Lower leg skin (tissue), 4 donors: ENCODE measurements around the gene CPS1. TPM values are rescaled to one million over a fixed set of nuclear protein-coding genes. Genes with fewer than 3 reads are reported as not detected.

Experiments used
- DNase-seq, 2 donors: peaks; one replicate each; pipeline ENCODE4 v3.0.0-alpha.2; 2019; ENCODE audit warnings: low spot score in 2 of 2
- H3K4me3 ChIP-seq: fragments of 200-600 bp; sonication (generic); 2 replicates; pipeline ENCODE4 v1.5.1; 2017; ENCODE audit warnings: mild to moderate bottlenecking, low read depth; ENCODE audit not compliant: poor library complexity, severe bottlenecking
- CTCF ChIP-seq, 3 donors: fragments of 450-650 bp; IDR thresholded peaks; one replicate each; pipeline ENCODE4 v1.5.1; 2016; ENCODE audit warnings: antibody characterized with exemption in 3 of 3, mild to moderate bottlenecking in 3 of 3, moderate library complexity in 2 of 3
- POLR2A ChIP-seq, 2 donors: fragments of 450-650 bp; IDR thresholded peaks; one replicate each; pipeline ENCODE4 v1.6.1; 2016 to 2017; ENCODE audit warnings: antibody characterized with exemption in 2 of 2, mild to moderate bottlenecking in 1 of 2, moderate library complexity in 1 of 2
- WGBS, 2 donors: methylation state at CpG; one replicate each; pipeline ENCODE4 v1.1.5; 2018; 5-methylcytosine and 5-hydroxymethylcytosine counted together
- intact Hi-C: fragments of 100-400 bp; cut with DNase I; formaldehyde crosslinking; loops from one replicate; pipeline ENCODE4 v1.15.0; 2023; ENCODE audit warnings: low total_unique reads
- total RNA-seq, 4 donors: library from RNA; depleted of rRNA; stranded (reverse); fragments of >200 nt; gene quantifications; one replicate each; pipeline ENCODE4 v1.1.0, GENCODE V29; 2016

CPS1 gene
- total RNA-seq, 4 donors from 2014 or later: 2.6 to 6.7 (median 5.3) TPM

- TF ChIP-seq POLR2A (IDR thresholded peaks at IDR 0.05): no peak
- no peak for TF ChIP-seq CTCF (IDR thresholded peaks at IDR 0.05)
- intact Hi-C loops: no loop called here
- 43 to 53% methylated on average over 2 of the region's 2 CpGs for WGBS, 2 donors
- no peak overlapping the region for H3K4me3 ChIP-seq
- no peak for DNase-seq
Measured at GRCh38 chr2:210616074-210616473, 59.7 kb downstream of the CPS1 start.

GRCh38 chr2:210617318-210617717 lies 60.9 kb downstream of the CPS1 start:
- TF ChIP-seq CTCF (IDR thresholded peaks at IDR 0.05) (no peak), POLR2A (IDR thresholded peaks at IDR 0.05) (no peak)
- 86 to 91% methylated on average over 1 of the region's 1 CpG for whole genome bisulfite sequencing, 2 donors
- no peak overlapping the region for H3K4me3 ChIP-seq
- intact Hi-C loops: no loop called here
- no peak for DNase-seq

GRCh38 chr2:210617732-210618330 lies 61.4 kb downstream of the CPS1 start:
- no peak for DNase-seq
- 26 to 29% methylated on average over 3 of the region's 3 CpGs for WGBS, 2 donors
- intact Hi-C loops: no loop called here
- TF ChIP-seq CTCF (IDR thresholded peaks at IDR 0.05): no peak
- TF ChIP-seq POLR2A (IDR thresholded peaks at IDR 0.05): no peak
- H3K4me3 ChIP-seq: no peak overlapping the region

GRCh38 chr2:210620456-210620855 lies 64.1 kb downstream of the CPS1 start:
- H3K4me3 ChIP-seq: no peak overlapping the region
- TF ChIP-seq POLR2A (IDR thresholded peaks at IDR 0.05): no peak
- no peak for TF ChIP-seq CTCF (IDR thresholded peaks at IDR 0.05)
- intact Hi-C loops: no loop called here
- no peak for DNase-seq
- WGBS, 2 donors: 65 to 69% methylated on average over 3 of the region's 3 CpGs

- TF ChIP-seq POLR2A (IDR thresholded peaks at IDR 0.05): no peak
- no peak for TF ChIP-seq CTCF (IDR thresholded peaks at IDR 0.05)
- no peak overlapping the region for H3K4me3 ChIP-seq
- 58 to 60% methylated on average over 4 of the region's 4 CpGs for WGBS, 2 donors
- intact Hi-C loops: no loop called here
- DNase-seq: no peak
Measured at GRCh38 chr2:210623506-210623905, 67.1 kb downstream of the CPS1 start.

- DNase-seq: no peak
- WGBS, 2 donors: 60 to 62% methylated on average over 4 of the region's 4 CpGs
- TF ChIP-seq POLR2A (IDR thresholded peaks at IDR 0.05) (no peak), CTCF (IDR thresholded peaks at IDR 0.05) (no peak)
- intact Hi-C loops: no loop called here
- no peak overlapping the region for H3K4me3 ChIP-seq
Measured at GRCh38 chr2:210626849-210627248, 70.5 kb downstream of the CPS1 start.
